Activated naive CD4-positive, alpha-beta T cell treated with anti-CD3 and anti-CD28 coated beads, Interleukin-2, amount 50 U/mL, for 72 hours (primary cell): ENCODE measurements around the gene TIMP3. TPM values are rescaled to one million over a fixed set of nuclear protein-coding genes. Genes with fewer than 3 reads are reported as not detected.

ENCODE experiments used
- ATAC-seq, 2 donors: fragments of 150-1000 bp; cut with Tn5 transposase; 2 replicates each; pipeline ENCODE4 v1.10.0; 2021; ENCODE audit warnings: mild to moderate bottlenecking in 2 of 2, moderate library complexity in 2 of 2
- DNase-seq, 2 donors: peaks; one replicate each; pipeline ENCODE4 v3.0.0; 2021 to 2022; ENCODE audit warnings: low spot score in 2 of 2
- H3K27ac Mint-ChIP-seq, 2 donors: one replicate each; pipeline ENCODE4 v1.8.0; 2022; ENCODE audit warnings: mild to moderate bottlenecking in 2 of 2, mixed read lengths in 2 of 2
- H3K36me3 Mint-ChIP-seq, 2 donors: one replicate each; pipeline ENCODE4 v1.8.0; 2022; ENCODE audit warnings: mixed read lengths in 2 of 2
- H3K9me3 Mint-ChIP-seq, 2 donors: one replicate each; pipeline ENCODE4 v1.8.0; 2022; ENCODE audit warnings: mixed read lengths in 2 of 2
- total RNA-seq, 2 donors: library from RNA; stranded (reverse); gene quantifications; one replicate each; pipeline ENCODE4 v1.2.3, GENCODE V29; 2022

TIMP3 gene
- total RNA-seq, 2 donors from 2014 or later, result not detected

- Mint-ChIP-seq H3K27ac (no peak overlapping the region), H3K36me3 (no peaks in the 10 kb centered on the region), H3K9me3 (no peaks in the 10 kb centered on the region)
- no peak for DNase-seq
- ATAC-seq, result no peak
Measured at GRCh38 chr22:32800994-32801536, 440 bp upstream of the TIMP3 start.

GRCh38 chr22:32802237-32802765 lies 796 bp downstream of the TIMP3 start:
- ATAC-seq (no peak), DNase-seq (no peak)
- no peaks in the 10 kb centered on the region for H3K36me3 Mint-ChIP-seq
- no peak overlapping the region for H3K27ac Mint-ChIP-seq
- H3K9me3 Mint-ChIP-seq, result no peaks in the 10 kb centered on the region

GRCh38 chr22:32803020-32803737 lies 1.7 kb downstream of the TIMP3 start:
- H3K27ac Mint-ChIP-seq, result no peak overlapping the region
- DNase-seq (no peak), ATAC-seq (no peak)
- H3K36me3 Mint-ChIP-seq, result no peaks in the 10 kb centered on the region
- H3K9me3 Mint-ChIP-seq, result no peaks in the 10 kb centered on the region

GRCh38 chr22:32803738-32804435 lies 2.4 kb downstream of the TIMP3 start:
- H3K36me3 Mint-ChIP-seq, result no peaks in the 10 kb centered on the region
- ATAC-seq (no peak), DNase-seq (no peak)
- H3K27ac Mint-ChIP-seq, result no peak overlapping the region
- no peaks in the 10 kb centered on the region for H3K9me3 Mint-ChIP-seq

GRCh38 chr22:32804531-32805360 lies 3.2 kb downstream of the TIMP3 start:
- no peak overlapping the region for H3K27ac Mint-ChIP-seq
- DNase-seq (no peak), ATAC-seq (no peak)
- no peaks in the 10 kb centered on the region for H3K36me3 Mint-ChIP-seq
- H3K9me3 Mint-ChIP-seq, result no peaks in the 10 kb centered on the region

GRCh38 chr22:32805361-32805881 lies 3.9 kb downstream of the TIMP3 start:
- no peaks in the 10 kb centered on the region for H3K9me3 Mint-ChIP-seq
- H3K27ac Mint-ChIP-seq, result no peak overlapping the region
- ATAC-seq (no peak), DNase-seq (no peak)
- H3K36me3 Mint-ChIP-seq, result no peaks in the 10 kb centered on the region

- Mint-ChIP-seq H3K27ac (no peak overlapping the region), H3K9me3 (no peaks in the 10 kb centered on the region)
- no peak for ATAC-seq
Measured at GRCh38 chr22:32806296-32806695, 4.8 kb downstream of the TIMP3 start.

GRCh38 chr22:32808038-32808445 lies 6.5 kb downstream of the TIMP3 start:
- no peak for ATAC-seq
- no peak for DNase-seq
- Mint-ChIP-seq H3K36me3 (no peaks in the 10 kb centered on the region), H3K9me3 (no peaks in the 10 kb centered on the region), H3K27ac (no peak overlapping the region)

More at GRCh38 chr22:32806296-32806695, 4.8 kb downstream of the TIMP3 start:
- H3K36me3 Mint-ChIP-seq, result no peaks in the 10 kb centered on the region
- DNase-seq, result no peak

- DNase-seq (no peak), ATAC-seq (no peak)
- Mint-ChIP-seq H3K9me3 (no peaks in the 10 kb centered on the region), H3K27ac (no peak overlapping the region), H3K36me3 (no peaks in the 10 kb centered on the region)
Measured at GRCh38 chr22:32809786-32810554, 8.5 kb downstream of the TIMP3 start.

- H3K36me3 Mint-ChIP-seq, result no peaks in the 10 kb centered on the region
- no peaks in the 10 kb centered on the region for H3K9me3 Mint-ChIP-seq
- peak overlapping the region in 1 of 2 donors; percentile 52 for H3K27ac Mint-ChIP-seq
- ATAC-seq, result no peak
- no peak for DNase-seq
Measured at GRCh38 chr22:32810555-32811133, 9.1 kb downstream of the TIMP3 start.

- no peaks in the 10 kb centered on the region for H3K36me3 Mint-ChIP-seq
- DNase-seq, result no peak
- H3K9me3 Mint-ChIP-seq, result no peaks in the 10 kb centered on the region
- no peak overlapping the region for H3K27ac Mint-ChIP-seq
- no peak for ATAC-seq
Measured at GRCh38 chr22:32811788-32812545, 10.5 kb downstream of the TIMP3 start.

GRCh38 chr22:32814285-32814860 lies 12.9 kb downstream of the TIMP3 start:
- Mint-ChIP-seq H3K9me3 (no peaks in the 10 kb centered on the region), H3K36me3 (no peaks in the 10 kb centered on the region), H3K27ac (no peak overlapping the region)
- ATAC-seq (no peak), DNase-seq (no peak)

- H3K9me3 Mint-ChIP-seq, result no peaks in the 10 kb centered on the region
- no peak overlapping the region for H3K27ac Mint-ChIP-seq
- ATAC-seq (no peak), DNase-seq (no peak)
- H3K36me3 Mint-ChIP-seq, result no peaks in the 10 kb centered on the region
Measured at GRCh38 chr22:32815059-32815458, 13.6 kb downstream of the TIMP3 start.

GRCh38 chr22:32815943-32816342 lies 14.4 kb downstream of the TIMP3 start:
- no peak overlapping the region for H3K27ac Mint-ChIP-seq
- H3K36me3 Mint-ChIP-seq, result no peaks in the 10 kb centered on the region
- H3K9me3 Mint-ChIP-seq, result no peaks in the 10 kb centered on the region
- no peak for DNase-seq
- no peak for ATAC-seq
